HEK293T (cell line): Measurements from ENCODE around the gene MX2.

Experiments used
- CTCF ChIA-PET: fragments of 350-600 bp; formaldehyde crosslinking; extraction: SDS; loops from one replicate; lab custom pipeline; 2021; ENCODE audit warnings: antibody characterized with exemption, inconsistent platforms; lab: Yijun Ruan, JAX
- POLR2A ChIA-PET: fragments of 350-600 bp; formaldehyde crosslinking; extraction: SDS; loops from one replicate; lab custom pipeline; 2020; ENCODE audit warnings: antibody characterized with exemption, inconsistent platforms; lab: Yijun Ruan, JAX
- DNase-seq: peaks from one replicate; pipeline ENCODE4 v3.0.0; 2012; ENCODE audit warnings: mixed read lengths; ENCODE audit errors: extremely low spot score
- ARNT ChIP-seq: fragments of 450-650 bp; IDR thresholded peaks from 2 replicates; pipeline ENCODE4 v1.6.1; 2017; ENCODE audit warnings: mild to moderate bottlenecking
- BHLHE40 ChIP-seq: fragments of 450-650 bp; IDR thresholded peaks from 2 replicates; pipeline ENCODE4 v1.6.1; 2016; ENCODE audit warnings: mild to moderate bottlenecking, moderate library complexity, borderline replicate concordance
- CTBP1 ChIP-seq: fragments of 450-650 bp; IDR thresholded peaks from 2 replicates; pipeline ENCODE4 v1.6.1; 2016; ENCODE audit warnings: borderline replicate concordance
- ELF4 ChIP-seq: fragments of 450-650 bp; IDR thresholded peaks from 2 replicates; pipeline ENCODE4 v1.6.1; 2017; ENCODE audit warnings: antibody characterized with exemption
- FOXA1 ChIP-seq: fragments of 450-650 bp; IDR thresholded peaks from 2 replicates; pipeline ENCODE4 v1.6.1; 2016; ENCODE audit warnings: mild to moderate bottlenecking
- FOXK2 ChIP-seq: fragments of 450-650 bp; IDR thresholded peaks from 2 replicates; pipeline ENCODE4 v1.6.1; 2016; ENCODE audit warnings: mild to moderate bottlenecking
- FOXM1 ChIP-seq: fragments of 450-650 bp; IDR thresholded peaks from 2 replicates; pipeline ENCODE4 v1.6.1; 2017; ENCODE audit warnings: mild to moderate bottlenecking, borderline replicate concordance
- HDGF ChIP-seq: fragments of 450-650 bp; IDR thresholded peaks from 2 replicates; pipeline ENCODE4 v1.6.1; 2017; ENCODE audit warnings: antibody characterized with exemption, borderline replicate concordance
- L3MBTL2 ChIP-seq: fragments of 450-650 bp; conservative IDR thresholded peaks from 2 replicates; pipeline ENCODE4 v1.6.1; 2016; ENCODE audit warnings: mild to moderate bottlenecking
- LEF1 ChIP-seq: fragments of 450-650 bp; IDR thresholded peaks from 2 replicates; pipeline ENCODE4 v1.6.1; 2017; ENCODE audit warnings: mild to moderate bottlenecking, borderline replicate concordance
- NFRKB ChIP-seq: fragments of 450-650 bp; IDR thresholded peaks from 2 replicates; pipeline ENCODE4 v1.6.1; 2016; ENCODE audit warnings: mild to moderate bottlenecking, moderate library complexity
- SP1 ChIP-seq: fragments of 450-650 bp; IDR thresholded peaks from 2 replicates; pipeline ENCODE4 v1.6.1; 2017
- SUZ12 ChIP-seq: fragments of 450-650 bp; IDR thresholded peaks from 2 replicates; pipeline ENCODE4 v1.6.1; 2016; ENCODE audit warnings: mild to moderate bottlenecking
- TARDBP ChIP-seq: fragments of 450-650 bp; IDR thresholded peaks from 2 replicates; pipeline ENCODE4 v1.6.1; 2016
- ZNF384 ChIP-seq: fragments of 450-650 bp; IDR thresholded peaks from 2 replicates; pipeline ENCODE4 v1.6.1; 2016
- TF ChIP-seq, protein P1 (sequence below): fragments of 450-650 bp; IDR thresholded peaks from 2 replicates; pipeline ENCODE4 v1.6.1; 2016

The MX2 gene

DNA sequence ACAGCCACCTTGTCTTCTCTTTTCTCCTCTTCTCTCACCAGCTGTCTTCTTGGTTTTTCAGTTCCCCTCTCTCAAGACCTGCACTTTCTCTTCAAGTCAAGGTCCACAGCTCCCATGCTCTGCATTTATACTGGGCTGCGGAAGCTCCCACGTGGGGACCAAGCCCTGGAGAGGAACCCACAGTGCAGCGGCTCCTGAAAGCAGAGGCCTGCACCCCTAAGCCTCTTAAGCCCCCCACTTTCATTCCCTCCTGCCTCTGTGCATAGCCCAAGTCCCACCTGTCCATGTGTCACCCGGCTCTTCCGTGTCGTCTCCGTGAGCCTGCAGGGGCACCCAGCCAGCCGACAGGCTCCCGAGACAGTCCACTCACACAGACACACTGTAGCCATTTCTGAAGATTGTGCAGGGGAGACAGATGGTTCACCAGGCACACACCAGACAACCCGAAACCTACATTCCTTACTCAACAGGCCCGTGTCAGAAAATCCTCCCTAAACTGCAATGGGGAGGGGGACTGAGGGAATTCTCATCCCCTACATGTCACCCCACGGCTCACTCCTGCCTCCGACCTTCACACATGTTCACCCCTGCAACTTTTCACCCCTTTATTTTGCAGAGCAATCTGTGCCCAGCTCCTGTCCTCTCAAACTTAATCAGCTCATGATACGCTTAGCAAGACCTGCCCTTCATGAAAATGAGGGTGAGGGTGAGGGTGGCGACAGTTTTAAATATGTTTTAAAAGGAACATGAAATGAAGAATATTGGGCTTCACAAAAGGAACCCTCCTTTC lies 6.3 kb downstream of the MX2 start:
- TF ChIP-seq NFRKB (no peak), LEF1 (no peak), ARNT (no peak), CTBP1 (no peak), FOXK2 (no peak), HDGF (no peak), BHLHE40 (no peak), SP1 (no peak), ZNF384 (no peak), FOXA1 (no peak), TARDBP (no peak), FOXM1 (no peak), ELF4 (no peak)
- TF ChIP-seq, protein P1, sequence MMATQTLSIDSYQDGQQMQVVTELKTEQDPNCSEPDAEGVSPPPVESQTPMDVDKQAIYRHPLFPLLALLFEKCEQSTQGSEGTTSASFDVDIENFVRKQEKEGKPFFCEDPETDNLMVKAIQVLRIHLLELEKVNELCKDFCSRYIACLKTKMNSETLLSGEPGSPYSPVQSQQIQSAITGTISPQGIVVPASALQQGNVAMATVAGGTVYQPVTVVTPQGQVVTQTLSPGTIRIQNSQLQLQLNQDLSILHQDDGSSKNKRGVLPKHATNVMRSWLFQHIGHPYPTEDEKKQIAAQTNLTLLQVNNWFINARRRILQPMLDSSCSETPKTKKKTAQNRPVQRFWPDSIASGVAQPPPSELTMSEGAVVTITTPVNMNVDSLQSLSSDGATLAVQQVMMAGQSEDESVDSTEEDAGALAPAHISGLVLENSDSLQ, result no peak
- ChIA-PET POLR2A (no interaction called here), CTCF (no interaction called here)
- DNase-seq, result no peak

DNA sequence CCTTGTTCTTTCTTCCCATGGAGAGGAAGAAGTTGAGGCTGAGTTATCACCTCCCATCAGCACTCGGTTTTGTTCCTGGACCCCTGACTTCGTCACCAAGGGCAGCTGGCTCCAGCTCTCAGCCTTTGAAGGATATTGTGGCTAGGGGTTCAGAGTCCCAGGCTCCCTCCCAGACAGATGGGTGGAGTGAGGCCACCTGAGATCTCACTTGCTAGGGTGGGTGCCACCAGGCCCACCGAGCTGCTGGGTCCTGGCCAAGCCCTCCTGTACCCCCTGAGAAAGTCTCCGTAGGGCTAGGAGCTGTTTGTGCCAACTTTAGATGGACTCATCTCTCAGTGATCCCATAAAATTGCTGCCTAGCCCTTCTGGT lies 6.9 kb downstream of the MX2 start:
- no peak for DNase-seq
- ChIA-PET CTCF (no interaction called here), POLR2A (no interaction called here)
- TF ChIP-seq FOXA1 (no peak), ELF4 (no peak), SP1 (no peak), TARDBP (no peak), CTBP1 (no peak), HDGF (no peak), FOXM1 (no peak), ZNF384 (no peak), ARNT (no peak), BHLHE40 (no peak), NFRKB (no peak), L3MBTL2 (no peak)

DNA sequence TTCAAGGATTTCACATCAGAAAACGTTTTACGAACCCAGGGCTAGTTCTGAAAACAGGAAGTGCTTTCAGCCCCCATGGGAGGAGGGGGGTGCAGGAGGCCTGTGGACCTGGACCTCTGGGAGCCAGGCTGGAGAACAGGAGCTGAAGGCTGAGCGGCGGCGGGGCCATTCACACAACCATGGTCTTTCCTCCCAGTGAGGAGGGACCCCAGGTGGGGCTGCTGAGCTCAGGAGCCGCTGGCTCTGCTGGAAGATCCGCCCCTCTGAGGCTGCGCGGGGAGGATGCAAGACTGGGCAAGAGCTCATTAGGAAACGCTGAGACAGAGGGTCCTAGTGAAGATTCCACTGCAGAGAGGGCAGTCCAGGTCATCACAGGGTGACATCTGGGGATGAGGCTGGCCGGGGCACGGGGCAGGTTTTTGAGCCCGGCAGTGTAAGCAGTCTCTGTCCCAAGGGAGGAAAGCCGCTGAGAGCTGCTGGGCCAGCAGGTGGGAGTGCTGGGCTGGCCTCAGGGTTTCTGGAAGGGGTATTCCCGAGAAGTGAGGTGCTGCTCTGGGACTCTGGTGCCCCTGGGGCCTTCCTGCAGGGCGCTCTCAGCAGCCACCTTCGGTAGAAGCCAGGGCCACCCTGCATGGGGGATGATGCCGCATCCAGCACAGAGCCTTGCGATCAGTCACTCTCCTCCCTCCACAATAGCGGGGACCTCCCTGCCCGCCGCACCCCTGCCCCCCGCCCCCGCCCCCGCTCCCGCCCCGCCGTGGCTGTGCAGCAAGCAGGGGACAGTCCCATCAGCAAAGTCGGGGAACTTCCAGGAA lies 7.5 kb downstream of the MX2 start:
- POLR2A ChIA-PET, result no interaction called here
- TF ChIP-seq BHLHE40 (no peak), ARNT (no peak), HDGF (no peak), L3MBTL2 (no peak), TARDBP (no peak), FOXA1 (no peak), SUZ12 (no peak)
- no peak for DNase-seq
- CTCF ChIA-PET, result no interaction called here

DNA sequence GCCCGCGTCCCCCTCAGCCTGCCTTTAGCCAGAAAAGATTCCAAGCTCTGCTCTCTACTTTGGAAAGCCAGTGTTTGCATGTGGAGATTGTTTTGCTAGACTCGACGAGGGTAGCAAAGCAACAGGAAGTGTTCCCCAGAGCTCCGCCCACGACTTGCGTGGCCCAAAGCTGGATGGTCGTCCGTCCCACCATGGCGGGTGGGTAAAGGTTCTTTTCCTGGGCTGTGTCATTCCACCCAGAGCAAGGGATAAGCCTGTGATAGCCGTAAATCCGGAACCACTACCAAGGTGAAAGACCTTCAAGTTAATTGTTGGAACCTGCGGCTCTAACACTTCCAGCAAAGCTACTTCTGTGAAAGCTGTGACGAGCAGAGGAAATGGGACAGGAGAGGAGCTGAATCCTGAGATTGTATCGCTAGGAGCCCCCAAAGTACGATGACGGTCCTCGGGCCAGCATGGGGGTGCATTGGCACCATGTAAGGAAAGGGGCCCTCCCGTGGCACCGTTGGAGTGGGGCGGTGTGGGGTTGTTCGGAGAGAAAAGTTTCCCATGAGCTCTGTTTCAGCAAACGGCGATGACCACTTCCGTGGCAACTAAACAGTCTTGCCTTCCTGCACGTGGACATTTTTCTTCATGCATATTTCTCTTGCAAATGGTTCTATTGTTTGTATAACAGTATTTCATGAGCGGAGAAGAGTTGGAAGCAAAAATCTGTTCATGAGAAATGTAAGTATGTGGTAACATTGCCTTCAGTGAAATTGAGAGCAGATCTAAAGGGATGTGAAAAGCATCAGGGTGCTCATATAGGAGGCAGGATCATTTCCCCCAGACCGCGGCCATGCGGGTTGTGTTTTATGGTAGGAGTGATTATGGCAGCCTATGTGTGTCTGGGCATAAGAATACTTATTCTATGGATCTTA lies 8.4 kb downstream of the MX2 start:
- no peak for DNase-seq
- ChIA-PET POLR2A (no interaction called here), CTCF (no interaction called here)
- TF ChIP-seq SP1, result no peak
- no peak for TF ChIP-seq ZNF384
- TF ChIP-seq, protein P1, result no peak

DNA sequence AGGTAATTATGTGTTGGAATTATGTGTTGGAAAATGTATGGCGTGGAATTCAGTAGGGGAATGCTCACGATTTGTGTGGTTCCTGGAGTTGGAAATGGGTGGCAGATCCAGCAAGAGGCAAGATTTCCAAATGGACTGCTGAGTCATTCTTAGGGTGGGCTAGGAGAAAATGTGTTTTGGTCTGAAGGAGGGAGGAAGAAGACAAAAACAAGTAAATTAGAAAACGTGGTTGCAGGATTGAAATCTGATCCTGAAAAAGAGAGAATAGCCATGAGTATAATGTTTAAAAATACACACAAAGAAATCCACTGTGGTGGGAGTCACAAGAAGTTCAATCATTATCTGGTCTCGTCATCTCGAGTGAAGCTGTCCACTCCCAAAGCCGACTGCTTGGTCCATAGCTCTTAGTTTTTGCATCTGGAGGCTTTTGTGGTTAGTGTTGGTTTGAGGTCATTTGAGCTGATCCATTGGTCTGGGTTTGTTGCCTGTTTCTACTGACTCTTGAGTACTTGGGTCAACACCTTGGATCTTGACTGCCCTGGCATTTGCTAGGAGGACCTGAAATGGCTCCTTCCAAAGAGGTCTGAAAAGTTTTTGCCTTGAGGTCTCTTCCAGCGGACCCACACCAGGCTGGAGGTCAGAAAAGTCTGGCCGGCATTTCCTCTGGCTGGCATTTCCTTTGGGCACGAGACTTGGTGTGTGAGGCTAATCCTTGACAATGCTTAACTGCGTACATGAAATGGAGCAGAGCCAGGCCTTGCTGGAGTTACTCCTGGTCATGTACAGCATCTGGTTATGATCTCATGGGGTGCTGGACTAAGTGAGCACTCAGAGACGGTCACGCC lies 9.2 kb downstream of the MX2 start:
- ChIA-PET CTCF (no interaction called here), POLR2A (no interaction called here)
- no peak for DNase-seq
- TF ChIP-seq NFRKB (no peak), TARDBP (no peak), SUZ12 (no peak), FOXA1 (no peak), ZNF384 (no peak), BHLHE40 (no peak), ARNT (no peak), FOXK2 (no peak), LEF1 (no peak), ELF4 (no peak), FOXM1 (no peak), HDGF (no peak), CTBP1 (no peak), SP1 (no peak), L3MBTL2 (no peak)
- TF ChIP-seq, protein P1, result no peak
